Liver (tissue), 9 donors: ENCODE results near the gene ALPK3. TPM values are rescaled to one million over a fixed set of nuclear protein-coding genes. Genes with fewer than 3 reads are reported as not detected.

Experiments used
- DNase-seq: peaks from one replicate; pipeline ENCODE4 v3.0.0-alpha.2; 2017; ENCODE audit warnings: low spot score
- H3K27ac ChIP-seq, 2 donors: one replicate each; pipeline ENCODE4 v1.7.0; 2013; ENCODE audit warnings: inconsistent platforms in 2 of 2, low read length in 2 of 2, control low read depth in 1 of 2, low read depth in 1 of 2, mild to moderate bottlenecking in 1 of 2
- H3K27me3 ChIP-seq, 4 donors: one replicate each; pipeline versions ENCODE4 v1.6.1 to v1.7.0; 2013; ENCODE audit warnings: low read length in 3 of 4, inconsistent platforms in 1 of 4, mild to moderate bottlenecking in 1 of 4, moderate library complexity in 1 of 4; ENCODE audit not compliant: control insufficient read depth in 4 of 4, insufficient read depth in 4 of 4
- H3K36me3 ChIP-seq, 4 donors: one replicate each; pipeline versions ENCODE4 v1.6.1 to v1.7.0; 2013; ENCODE audit warnings: low read length in 3 of 4, mild to moderate bottlenecking in 3 of 4, low read depth in 1 of 4, moderate library complexity in 1 of 4; ENCODE audit not compliant: control insufficient read depth in 4 of 4, insufficient read depth in 3 of 4
- H3K4me1 ChIP-seq, 4 donors: one replicate each; pipeline versions ENCODE4 v1.6.1 to v1.7.0; 2013; ENCODE audit warnings: low read length in 3 of 4, mild to moderate bottlenecking in 3 of 4, moderate library complexity in 1 of 4; ENCODE audit not compliant: control insufficient read depth in 4 of 4, insufficient read depth in 4 of 4
- H3K4me3 ChIP-seq, 3 donors: one replicate each; pipeline versions ENCODE4 v1.6.1 to v1.7.0; 2013; ENCODE audit warnings: low read length in 3 of 3, control low read depth in 1 of 3, low read depth in 1 of 3, mild to moderate bottlenecking in 1 of 3
- H3K9ac ChIP-seq, 2 donors: one replicate each; pipeline ENCODE4 v1.7.0; 2013; ENCODE audit warnings: low read length in 2 of 2, mild to moderate bottlenecking in 2 of 2, moderate library complexity in 2 of 2, control low read depth in 1 of 2, low read depth in 1 of 2
- H3K9me3 ChIP-seq, 4 donors: one replicate each; pipeline versions ENCODE4 v1.6.1 to v1.7.0; 2013; ENCODE audit warnings: low read length in 3 of 4; ENCODE audit not compliant: control insufficient read depth in 4 of 4
- ATF3 ChIP-seq: IDR thresholded peaks from 2 replicates; pipeline ENCODE4 v1.6.1; 2016; ENCODE audit warnings: antibody characterized with exemption
- CTCF ChIP-seq: fragments of 150-350 bp; IDR thresholded peaks from 2 replicates; pipeline ENCODE4 v1.5.1; 2017; ENCODE audit warnings: improper control_type of control experiment, low read depth, low read length; ENCODE audit not compliant: missing input control
- EGR1 ChIP-seq, 2 donors: IDR thresholded peaks; 2 replicates each; pipeline ENCODE4 v1.6.1; 2016 to 2018; ENCODE audit warnings: antibody characterized with exemption in 2 of 2, low read depth in 2 of 2
- FOXA1 ChIP-seq: IDR thresholded peaks from 2 replicates; pipeline ENCODE4 v1.6.1; 2016; ENCODE audit warnings: antibody characterized with exemption
- FOXA2 ChIP-seq: IDR thresholded peaks from 2 replicates; pipeline ENCODE4 v1.6.1; 2016; ENCODE audit warnings: antibody characterized with exemption
- GABPA ChIP-seq, 2 donors: IDR thresholded peaks in 1 of 2; conservative IDR thresholded peaks in 1 of 2; 2 replicates each; pipeline ENCODE4 v1.6.1; 2016; ENCODE audit warnings: antibody characterized with exemption in 2 of 2, mild to moderate bottlenecking in 1 of 2, moderate library complexity in 1 of 2
- HNF4A ChIP-seq, 2 donors: conservative IDR thresholded peaks; 2 replicates each; pipeline ENCODE4 v1.6.1; 2016; ENCODE audit warnings: antibody characterized with exemption in 2 of 2, mild to moderate bottlenecking in 2 of 2
- HNF4G ChIP-seq: IDR thresholded peaks from 2 replicates; pipeline ENCODE4 v1.6.1; 2016; ENCODE audit warnings: antibody characterized with exemption
- JUND ChIP-seq, 2 donors: IDR thresholded peaks; 2 replicates each; pipeline ENCODE4 v1.6.1; 2016; ENCODE audit warnings: antibody characterized with exemption in 2 of 2
- MAX ChIP-seq: IDR thresholded peaks from 2 replicates; pipeline ENCODE4 v1.6.1; 2016; ENCODE audit warnings: antibody characterized with exemption
- NR2F2 ChIP-seq: IDR thresholded peaks from 2 replicates; pipeline ENCODE4 v1.6.1; 2016; ENCODE audit warnings: antibody characterized with exemption
- RAD21 ChIP-seq, 2 donors: IDR thresholded peaks; 2 replicates each; pipeline ENCODE4 v1.6.1; 2016; ENCODE audit warnings: antibody characterized with exemption in 2 of 2, mild to moderate bottlenecking in 2 of 2
- REST ChIP-seq: IDR thresholded peaks from 2 replicates; pipeline ENCODE4 v1.6.1; 2016; ENCODE audit warnings: antibody characterized with exemption, mild to moderate bottlenecking
- RXRA ChIP-seq, 2 donors: IDR thresholded peaks; 2 replicates each; pipeline ENCODE4 v1.6.1; 2017 to 2018; ENCODE audit warnings: antibody characterized with exemption in 2 of 2, mild to moderate bottlenecking in 1 of 2
- SP1 ChIP-seq: IDR thresholded peaks from 2 replicates; pipeline ENCODE4 v1.6.1; 2018; ENCODE audit warnings: antibody characterized with exemption, mild to moderate bottlenecking
- TAF1 ChIP-seq: conservative IDR thresholded peaks from 2 replicates; pipeline ENCODE4 v1.6.1; 2016; ENCODE audit warnings: antibody characterized with exemption, mild to moderate bottlenecking
- YY1 ChIP-seq: IDR thresholded peaks from 2 replicates; pipeline ENCODE4 v1.6.1; 2016; ENCODE audit warnings: antibody characterized with exemption, mild to moderate bottlenecking
- ZBTB33 ChIP-seq: IDR thresholded peaks from 2 replicates; pipeline ENCODE4 v1.6.1; 2016; ENCODE audit warnings: antibody characterized with exemption
- WGBS: extraction: QIAGEN DNeasy Blood & Tissue Kit; methylation state at CpG from one replicate; pipeline ENCODE4 v1.1.7; 2013; 5-methylcytosine and 5-hydroxymethylcytosine counted together
- polyA plus RNA-seq, 2 donors: library from polyadenylated mRNA; stranded (reverse) in 1 of 2; unstranded in 1 of 2; fragments of 200-250 nt in 1 of 2; fragments of >200 nt in 1 of 2; fragmentation: Nextera tagmentation in 1 of 2; extraction: Ambion mirVana in 1 of 2; gene quantifications; one replicate each; pipeline versions ENCODE4 v1.2.1 to v1.2.3, GENCODE V29; 2013 to 2015
- total RNA-seq, 2 donors: library from RNA; depleted of rRNA; stranded (reverse); fragments of >200 nt; gene quantifications; one replicate each; pipeline ENCODE4 v1.2.3, GENCODE V29; 2014
- donor health status: healthy.
- donor health status: healthy.
- donor health status: healthy.
- donor health status: healthy.
- donor health status: healthy.

ALPK3 gene
- total and polyA plus RNA-seq, 4 donors: 0.96 to 10.0 (median 2.8) TPM

- H3K4me1 ChIP-seq: peaks cover 6 to 22% (median 12%) of the 10 kb centered on the region in 4 donors
- WGBS: 97% methylated on average over 9 of the region's 9 CpGs
- TF ChIP-seq HNF4A (conservative IDR thresholded peaks at IDR 0.05) (no peak), GABPA (IDR thresholded peaks at IDR 0.05 in 1 of 2, conservative IDR thresholded peaks at IDR 0.05 in 1 of 2) (no peak), YY1 (no peak), RXRA (IDR thresholded peaks at IDR 0.05) (no peak), JUND (IDR thresholded peaks at IDR 0.05) (no peak), ATF3 (no peak), FOXA2 (no peak), SP1 (no peak), CTCF (no peak), RAD21 (IDR thresholded peaks at IDR 0.05) (no peak), TAF1 (no peak), ZBTB33 (no peak), HNF4G (no peak), NR2F2 (no peak), EGR1 (IDR thresholded peaks at IDR 0.05; ENCODE audit: low read depth in 2 of 2) (no peak), MAX (no peak), REST (no peak), FOXA1 (no peak)
- H3K9ac ChIP-seq: no peak overlapping the region
- H3K36me3 ChIP-seq: no peaks in the 10 kb centered on the region
- H3K9me3 ChIP-seq: no peaks in the 10 kb centered on the region
- no peak overlapping the region for H3K4me3 ChIP-seq
- no peak overlapping the region for H3K27ac ChIP-seq
- DNase-seq: no peak
- H3K27me3 ChIP-seq: no peaks in the 10 kb centered on the region
Observed at GRCh38 chr15:84827246-84827645, 10.1 kb downstream of the ALPK3 start.
